ENCODE measurements around the gene SLC38A3. TPM values are rescaled to one million over a fixed set of nuclear protein-coding genes. Genes with fewer than 3 reads are reported as not detected.
A peak's percentile ranks its signal among the peaks of the same experiment; 100 is the strongest.

Gene SLC38A3
- total and polyA plus RNA-seq, 9 of the 15 experiments (the other 6 are each of a cell fraction or from before 2014, with no cell fraction given): 0.09 to 0.38 (median 0.16) TPM; not detected in 6

DNA sequence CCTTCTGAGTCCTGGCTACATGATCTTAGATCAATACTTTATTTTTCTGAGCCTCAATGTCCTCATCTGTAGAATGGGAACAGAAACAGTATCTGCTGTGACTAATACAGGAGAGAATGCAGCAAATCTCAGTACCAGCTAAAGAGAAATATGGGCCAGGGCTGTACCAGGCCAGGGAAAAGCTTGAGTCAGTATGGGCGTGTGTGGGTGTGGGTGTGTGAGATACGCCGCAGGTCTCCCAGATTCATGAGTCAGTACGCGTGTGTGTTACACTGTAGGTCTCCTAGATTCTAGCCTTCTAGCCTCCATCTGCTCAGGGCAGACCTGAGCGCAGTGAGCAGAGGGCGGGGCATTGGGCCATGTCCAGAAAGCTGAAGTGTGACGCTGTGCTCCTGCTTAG lies 46.1 kb downstream of the SLC38A3 start (continued):
- TF ChIP-seq SMAD1 (IDR thresholded peaks at IDR 0.05; ENCODE audit: low read depth, low read length, partially characterized antibody) (no peak), SPI1 (IDR thresholded peaks at IDR 0.05; ENCODE audit: borderline replicate concordance, low read depth, low read length) (no peak), KLF1 (tag; IDR thresholded peaks at IDR 0.05) (no peak), OTX1 (CRISPR knock-in tag; IDR thresholded peaks at IDR 0.05) (no peak), EGR1 (conservative IDR thresholded peaks at IDR 0.05) (peak; percentile 84), NRF1 (conservative IDR thresholded peaks at IDR 0.05 in 1 of 2, IDR thresholded peaks at IDR 0.05 in 1 of 2) (no peak), ZZZ3 (IDR thresholded peaks at IDR 0.05) (no peak), ZNF316 (IDR thresholded peaks at IDR 0.05) (no peak), L3MBTL2 (IDR thresholded peaks at IDR 0.05) (no peak), MAFF (IDR thresholded peaks at IDR 0.05; ENCODE audit: low read length) (no peak), ZNF197 (CRISPR knock-in tag; IDR thresholded peaks at IDR 0.05; ENCODE audit: low read depth) (no peak), IFI16 (CRISPR knock-in tag; IDR thresholded peaks at IDR 0.05) (no peak), NCOA2 (IDR thresholded peaks at IDR 0.05; ENCODE audit: partially characterized antibody in 2 of 2) (no peak), WHSC1 (IDR thresholded peaks at IDR 0.05; ENCODE audit: low read length) (no peak), ILF3 (IDR thresholded peaks at IDR 0.05; ENCODE audit: borderline replicate concordance) (no peak), GTF2A2 (tag; IDR thresholded peaks at IDR 0.05) (no peak), KAT7 (CRISPR knock-in tag; IDR thresholded peaks at IDR 0.05; ENCODE audit: borderline replicate concordance) (no peak), BRCA1 (IDR thresholded peaks at IDR 0.05) (no peak), BRCA1 (CRISPR knock-in tag; IDR thresholded peaks at IDR 0.05) (no peak), SAP30 (IDR thresholded peaks at IDR 0.05; ENCODE audit: borderline replicate concordance, insufficient read depth, low read depth, low read length, poor library complexity, severe bottlenecking) (no peak), ADNP (tag; IDR thresholded peaks at IDR 0.05) (no peak)
- TF ChIP-seq, protein P1, sequence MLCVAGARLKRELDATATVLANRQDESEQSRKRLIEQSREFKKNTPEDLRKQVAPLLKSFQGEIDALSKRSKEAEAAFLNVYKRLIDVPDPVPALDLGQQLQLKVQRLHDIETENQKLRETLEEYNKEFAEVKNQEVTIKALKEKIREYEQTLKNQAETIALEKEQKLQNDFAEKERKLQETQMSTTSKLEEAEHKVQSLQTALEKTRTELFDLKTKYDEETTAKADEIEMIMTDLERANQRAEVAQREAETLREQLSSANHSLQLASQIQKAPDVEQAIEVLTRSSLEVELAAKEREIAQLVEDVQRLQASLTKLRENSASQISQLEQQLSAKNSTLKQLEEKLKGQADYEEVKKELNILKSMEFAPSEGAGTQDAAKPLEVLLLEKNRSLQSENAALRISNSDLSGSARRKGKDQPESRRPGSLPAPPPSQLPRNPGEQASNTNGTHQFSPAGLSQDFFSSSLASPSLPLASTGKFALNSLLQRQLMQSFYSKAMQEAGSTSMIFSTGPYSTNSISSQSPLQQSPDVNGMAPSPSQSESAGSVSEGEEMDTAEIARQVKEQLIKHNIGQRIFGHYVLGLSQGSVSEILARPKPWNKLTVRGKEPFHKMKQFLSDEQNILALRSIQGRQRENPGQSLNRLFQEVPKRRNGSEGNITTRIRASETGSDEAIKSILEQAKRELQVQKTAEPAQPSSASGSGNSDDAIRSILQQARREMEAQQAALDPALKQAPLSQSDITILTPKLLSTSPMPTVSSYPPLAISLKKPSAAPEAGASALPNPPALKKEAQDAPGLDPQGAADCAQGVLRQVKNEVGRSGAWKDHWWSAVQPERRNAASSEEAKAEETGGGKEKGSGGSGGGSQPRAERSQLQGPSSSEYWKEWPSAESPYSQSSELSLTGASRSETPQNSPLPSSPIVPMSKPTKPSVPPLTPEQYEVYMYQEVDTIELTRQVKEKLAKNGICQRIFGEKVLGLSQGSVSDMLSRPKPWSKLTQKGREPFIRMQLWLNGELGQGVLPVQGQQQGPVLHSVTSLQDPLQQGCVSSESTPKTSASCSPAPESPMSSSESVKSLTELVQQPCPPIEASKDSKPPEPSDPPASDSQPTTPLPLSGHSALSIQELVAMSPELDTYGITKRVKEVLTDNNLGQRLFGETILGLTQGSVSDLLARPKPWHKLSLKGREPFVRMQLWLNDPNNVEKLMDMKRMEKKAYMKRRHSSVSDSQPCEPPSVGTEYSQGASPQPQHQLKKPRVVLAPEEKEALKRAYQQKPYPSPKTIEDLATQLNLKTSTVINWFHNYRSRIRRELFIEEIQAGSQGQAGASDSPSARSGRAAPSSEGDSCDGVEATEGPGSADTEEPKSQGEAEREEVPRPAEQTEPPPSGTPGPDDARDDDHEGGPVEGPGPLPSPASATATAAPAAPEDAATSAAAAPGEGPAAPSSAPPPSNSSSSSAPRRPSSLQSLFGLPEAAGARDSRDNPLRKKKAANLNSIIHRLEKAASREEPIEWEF (CRISPR knock-in tag; IDR thresholded peaks at IDR 0.05): no peak
- TF ChIP-seq, protein P2, sequence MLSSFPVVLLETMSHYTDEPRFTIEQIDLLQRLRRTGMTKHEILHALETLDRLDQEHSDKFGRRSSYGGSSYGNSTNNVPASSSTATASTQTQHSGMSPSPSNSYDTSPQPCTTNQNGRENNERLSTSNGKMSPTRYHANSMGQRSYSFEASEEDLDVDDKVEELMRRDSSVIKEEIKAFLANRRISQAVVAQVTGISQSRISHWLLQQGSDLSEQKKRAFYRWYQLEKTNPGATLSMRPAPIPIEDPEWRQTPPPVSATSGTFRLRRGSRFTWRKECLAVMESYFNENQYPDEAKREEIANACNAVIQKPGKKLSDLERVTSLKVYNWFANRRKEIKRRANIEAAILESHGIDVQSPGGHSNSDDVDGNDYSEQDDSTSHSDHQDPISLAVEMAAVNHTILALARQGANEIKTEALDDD (IDR thresholded peaks at IDR 0.05): no peak
- TF ChIP-seq, protein P3, sequence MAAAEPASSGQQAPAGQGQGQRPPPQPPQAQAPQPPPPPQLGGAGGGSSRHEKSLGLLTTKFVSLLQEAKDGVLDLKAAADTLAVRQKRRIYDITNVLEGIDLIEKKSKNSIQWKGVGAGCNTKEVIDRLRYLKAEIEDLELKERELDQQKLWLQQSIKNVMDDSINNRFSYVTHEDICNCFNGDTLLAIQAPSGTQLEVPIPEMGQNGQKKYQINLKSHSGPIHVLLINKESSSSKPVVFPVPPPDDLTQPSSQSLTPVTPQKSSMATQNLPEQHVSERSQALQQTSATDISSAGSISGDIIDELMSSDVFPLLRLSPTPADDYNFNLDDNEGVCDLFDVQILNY (CRISPR knock-in tag; IDR thresholded peaks at IDR 0.05): no peak

All from K562 (cell line).